Activated CD8-positive, alpha-beta memory T cell treated with anti-CD3 and anti-CD28 coated beads, Interleukin-2, amount 50 U/mL, for 1 hour (primary cell): Measurements from ENCODE around the gene GTF2A1.
A peak's percentile ranks its signal among the peaks of the same experiment; 100 is the strongest.

ENCODE experiments used
- DNase-seq: peaks from one replicate; pipeline ENCODE4 v3.0.0-alpha.2; 2020; ENCODE audit errors: extremely low read depth

GTF2A1 gene

GRCh38 chr14:81177225-81177624, 43.5 kb downstream of the GTF2A1 start:
- DNase-seq: no peak

- DNase-seq: no peak
Measured at GRCh38 chr14:81176241-81176640, 44.5 kb downstream of the GTF2A1 start.

- DNase-seq: no peak
Measured at GRCh38 chr14:81172881-81173280, 47.9 kb downstream of the GTF2A1 start.

GRCh38 chr14:81172353-81172752, 48.4 kb downstream of the GTF2A1 start:
- DNase-seq: no peak

- no peak for DNase-seq
Measured at GRCh38 chr14:81170829-81171195, 49.9 kb downstream of the GTF2A1 start.

GRCh38 chr14:81170104-81170828, 50.5 kb downstream of the GTF2A1 start:
- peak; percentile 73 for DNase-seq

- DNase-seq: no peak
Measured at GRCh38 chr14:81169711-81170103, 51.1 kb downstream of the GTF2A1 start.

- DNase-seq: no peak
Measured at GRCh38 chr14:81169267-81169666, 51.5 kb downstream of the GTF2A1 start.

- DNase-seq: no peak
Measured at GRCh38 chr14:81166121-81166520, 54.6 kb downstream of the GTF2A1 start.

- no peak for DNase-seq
Measured at GRCh38 chr14:81165188-81165587, 55.6 kb downstream of the GTF2A1 start.

- DNase-seq: no peak
Measured at GRCh38 chr14:81164167-81164774, 56.5 kb downstream of the GTF2A1 start.

- DNase-seq: no peak
Measured at GRCh38 chr14:81162941-81163340, 57.8 kb downstream of the GTF2A1 start.

- no peak for DNase-seq
Measured at GRCh38 chr14:81161749-81162148, 59.0 kb downstream of the GTF2A1 start.

GRCh38 chr14:81161088-81161487, 59.7 kb downstream of the GTF2A1 start:
- no peak for DNase-seq

- DNase-seq: no peak
Measured at GRCh38 chr14:81157431-81157830, 63.3 kb downstream of the GTF2A1 start.

GRCh38 chr14:81153187-81153586, 67.6 kb downstream of the GTF2A1 start:
- no peak for DNase-seq

- no peak for DNase-seq
Measured at GRCh38 chr14:81148635-81149034, 72.1 kb downstream of the GTF2A1 start.

GRCh38 chr14:81147140-81147897, 73.4 kb downstream of the GTF2A1 start:
- no peak for DNase-seq

GRCh38 chr14:81144824-81145603, 75.7 kb downstream of the GTF2A1 start:
- DNase-seq: no peak

GRCh38 chr14:81143793-81144192, 77.0 kb downstream of the GTF2A1 start:
- DNase-seq: no peak

GRCh38 chr14:81141426-81141825, 79.3 kb downstream of the GTF2A1 start:
- DNase-seq: no peak

- DNase-seq: no peak
Measured at GRCh38 chr14:81138429-81138828, 82.3 kb downstream of the GTF2A1 start.
